Activated naive CD4-positive, alpha-beta T cell treated with anti-CD3 and anti-CD28 coated beads, Interleukin-2, amount 50 U/mL, for 24 hours (primary cell): ENCODE data around the gene PCDHB1.

Experiments
- H3K27ac Mint-ChIP-seq: one replicate; pipeline ENCODE4 v1.8.0; 2021; ENCODE audit warnings: mild to moderate bottlenecking, mixed read lengths
- H3K27me3 Mint-ChIP-seq: one replicate; pipeline ENCODE4 v1.8.0; 2021; ENCODE audit warnings: mixed read lengths
- H3K36me3 Mint-ChIP-seq: one replicate; pipeline ENCODE4 v1.8.0; 2021; ENCODE audit warnings: mixed read lengths
- H3K4me1 Mint-ChIP-seq: one replicate; pipeline ENCODE4 v1.8.0; 2021; ENCODE audit warnings: mixed read lengths
- H3K4me3 Mint-ChIP-seq: one replicate; pipeline ENCODE4 v1.8.0; 2021; ENCODE audit warnings: mild to moderate bottlenecking, mixed read lengths
- H3K9me3 Mint-ChIP-seq: one replicate; pipeline ENCODE4 v1.8.0; 2021; ENCODE audit warnings: mixed read lengths

The PCDHB1 gene

GRCh38 chr5:141050622-141051520, at the start of gene PCDHB1:
Gene PCDHB1 (plus strand): TSS chr5:141051374. CDS start chr5:141051471, 97 bp downstream.
- Mint-ChIP-seq H3K4me1 (peaks cover 9% of the 10 kb centered on the region), H3K27ac (no peak within 1 kb of the TSS), H3K27me3 (peaks cover 44% of the 10 kb centered on the region), H3K9me3 (peaks cover 31% of the 10 kb centered on the region), H3K4me3 (peak within 1 kb of the TSS; percentile 73), H3K36me3 (peaks cover 2% of the 10 kb centered on the region)

- Mint-ChIP-seq H3K4me3 (no peak overlapping the region), H3K4me1 (peaks cover 10% of the 10 kb centered on the region), H3K9me3 (no peaks in the 10 kb centered on the region), H3K27me3 (peaks cover 40% of the 10 kb centered on the region), H3K27ac (no peak overlapping the region), H3K36me3 (no peaks in the 10 kb centered on the region)
Observed at GRCh38 chr5:141001446-141001843, 49.7 kb upstream of the PCDHB1 start.

DNA sequence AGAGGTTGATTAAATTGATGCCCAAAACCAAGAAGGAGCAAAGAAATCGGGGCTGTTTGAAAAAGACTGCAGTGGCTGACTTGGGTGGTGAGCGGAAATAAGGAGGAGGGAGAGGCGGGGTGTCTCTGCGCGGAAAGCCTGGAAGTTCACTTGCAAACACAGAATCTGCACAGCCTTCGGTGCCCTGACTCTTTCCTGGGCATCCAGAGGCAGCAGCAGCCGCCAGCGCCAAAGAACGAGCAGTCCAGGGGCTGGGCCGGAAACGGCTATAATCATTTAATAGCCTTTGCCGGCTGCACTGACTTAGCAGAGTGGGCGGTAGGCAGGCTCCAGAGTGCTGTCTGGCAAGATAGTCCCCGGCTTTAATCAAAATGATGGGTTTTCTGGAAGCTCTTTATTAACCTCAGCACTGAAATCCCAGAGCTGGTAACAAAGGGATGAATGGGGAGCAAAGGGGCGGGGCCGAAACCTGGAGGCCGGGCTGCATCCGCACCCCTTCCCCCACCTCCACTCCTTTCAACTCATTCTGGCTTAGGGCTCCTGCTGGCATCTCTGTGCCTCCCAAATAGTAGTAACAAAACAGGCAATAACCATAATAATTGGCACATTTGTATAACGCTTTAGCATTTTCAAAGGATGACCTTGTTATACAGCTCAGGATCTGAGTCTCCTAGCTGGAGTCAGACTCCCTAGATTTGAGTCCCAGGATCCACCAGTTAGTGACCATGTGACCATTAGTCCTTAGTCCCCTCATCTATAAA, 49.1 kb upstream of the PCDHB1 start:
- Mint-ChIP-seq H3K4me1 (peaks cover 10% of the 10 kb centered on the region), H3K36me3 (no peaks in the 10 kb centered on the region), H3K9me3 (peaks cover 6% of the 10 kb centered on the region), H3K4me3 (no peak overlapping the region), H3K27ac (no peak overlapping the region), H3K27me3 (peaks cover 43% of the 10 kb centered on the region)

DNA sequence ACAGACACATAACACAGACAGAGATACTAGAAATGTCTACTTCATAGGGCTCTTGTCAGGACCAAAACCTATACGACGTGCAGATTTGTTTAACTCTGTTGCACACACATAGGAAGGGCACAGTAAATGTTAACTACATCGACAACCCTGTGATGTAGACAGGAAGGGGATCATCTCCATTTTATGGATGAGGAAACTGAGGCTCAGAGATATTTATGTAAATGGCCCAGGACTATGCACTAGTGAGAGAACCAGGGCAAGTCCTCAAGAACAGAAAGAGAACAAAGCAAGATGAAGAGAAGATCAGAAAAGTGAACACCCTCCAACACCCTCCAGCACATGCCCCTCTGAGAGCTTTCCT, 48.6 kb upstream of the PCDHB1 start:
- H3K27me3 Mint-ChIP-seq = peaks cover 42% of the 10 kb centered on the region
- no peak overlapping the region for H3K27ac Mint-ChIP-seq
- peaks cover 10% of the 10 kb centered on the region for H3K4me1 Mint-ChIP-seq
- peaks cover 6% of the 10 kb centered on the region for H3K9me3 Mint-ChIP-seq
- no peak overlapping the region for H3K4me3 Mint-ChIP-seq
- no peaks in the 10 kb centered on the region for H3K36me3 Mint-ChIP-seq

- Mint-ChIP-seq H3K27me3 (peaks cover 40% of the 10 kb centered on the region), H3K4me3 (no peak overlapping the region), H3K36me3 (no peaks in the 10 kb centered on the region), H3K27ac (no peak overlapping the region), H3K4me1 (peaks cover 10% of the 10 kb centered on the region), H3K9me3 (peaks cover 6% of the 10 kb centered on the region)
Observed at GRCh38 chr5:141003031-141003430, 48.1 kb upstream of the PCDHB1 start.

DNA sequence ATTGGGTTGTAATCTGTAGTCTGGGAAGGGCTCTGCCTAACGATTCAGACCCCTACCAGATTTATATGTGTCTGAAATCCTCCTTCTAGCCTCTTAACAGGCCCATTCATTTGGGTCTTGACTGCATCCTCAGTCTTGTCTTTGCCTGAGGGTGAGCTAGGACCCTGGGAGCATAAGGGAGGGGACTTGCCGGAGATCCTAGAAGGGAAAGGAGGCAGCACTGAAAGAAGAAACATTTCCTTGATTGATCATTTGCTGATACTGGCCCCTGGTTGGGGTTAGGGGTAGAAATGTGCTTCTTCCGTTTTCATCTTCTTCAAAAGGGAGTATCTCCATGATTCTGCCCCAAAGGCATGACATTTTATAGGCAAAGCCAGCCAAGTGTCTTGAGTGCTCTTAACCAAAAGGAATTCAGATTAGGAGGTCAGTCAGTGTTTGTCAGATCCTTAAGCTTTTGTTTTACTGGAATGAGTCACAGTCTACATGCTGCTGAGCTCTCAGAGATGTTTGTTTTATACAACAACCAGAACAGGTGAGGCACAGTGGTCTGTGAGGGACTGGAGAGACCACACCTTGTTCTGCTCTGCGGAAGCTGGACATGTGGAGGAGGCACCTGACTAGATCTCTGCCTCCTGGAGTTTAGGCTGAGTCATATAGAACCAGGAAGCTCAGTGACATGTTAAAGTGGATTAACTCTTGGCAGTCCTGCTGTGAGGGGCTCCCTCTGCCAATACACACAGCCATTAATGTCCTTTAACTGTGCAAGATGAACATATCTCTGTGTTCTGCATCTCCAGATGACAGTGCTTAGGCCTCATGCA, 47.2 kb upstream of the PCDHB1 start:
- H3K27me3 Mint-ChIP-seq = peaks cover 40% of the 10 kb centered on the region
- H3K4me3 Mint-ChIP-seq = no peak overlapping the region
- H3K27ac Mint-ChIP-seq = no peak overlapping the region
- no peaks in the 10 kb centered on the region for H3K36me3 Mint-ChIP-seq
- peaks cover 10% of the 10 kb centered on the region for H3K4me1 Mint-ChIP-seq
- H3K9me3 Mint-ChIP-seq = peaks cover 6% of the 10 kb centered on the region

DNA sequence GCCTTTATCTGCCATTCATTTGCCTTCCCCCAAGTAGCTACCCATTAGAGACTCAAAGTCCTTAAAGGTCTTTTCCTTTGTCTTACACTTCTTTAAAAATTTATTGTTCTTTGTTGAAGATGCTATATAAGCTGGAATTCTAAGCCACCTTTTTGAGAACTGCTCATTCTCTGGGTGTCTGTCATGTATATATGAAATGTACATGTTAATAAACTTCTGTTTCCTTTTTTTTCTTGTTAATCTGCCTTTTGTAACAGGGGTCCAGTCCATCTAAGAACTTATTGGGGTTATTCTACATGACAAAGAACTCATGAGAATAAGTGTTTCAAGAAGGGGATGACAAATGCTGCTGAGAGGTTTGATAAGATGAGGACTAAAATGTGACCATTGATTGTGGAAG, 43.4 kb upstream of the PCDHB1 start:
- Mint-ChIP-seq H3K4me3 (no peak overlapping the region), H3K9me3 (peaks cover 6% of the 10 kb centered on the region), H3K4me1 (no peaks in the 10 kb centered on the region), H3K27ac (no peak overlapping the region), H3K36me3 (no peaks in the 10 kb centered on the region), H3K27me3 (peaks cover 15% of the 10 kb centered on the region)

DNA sequence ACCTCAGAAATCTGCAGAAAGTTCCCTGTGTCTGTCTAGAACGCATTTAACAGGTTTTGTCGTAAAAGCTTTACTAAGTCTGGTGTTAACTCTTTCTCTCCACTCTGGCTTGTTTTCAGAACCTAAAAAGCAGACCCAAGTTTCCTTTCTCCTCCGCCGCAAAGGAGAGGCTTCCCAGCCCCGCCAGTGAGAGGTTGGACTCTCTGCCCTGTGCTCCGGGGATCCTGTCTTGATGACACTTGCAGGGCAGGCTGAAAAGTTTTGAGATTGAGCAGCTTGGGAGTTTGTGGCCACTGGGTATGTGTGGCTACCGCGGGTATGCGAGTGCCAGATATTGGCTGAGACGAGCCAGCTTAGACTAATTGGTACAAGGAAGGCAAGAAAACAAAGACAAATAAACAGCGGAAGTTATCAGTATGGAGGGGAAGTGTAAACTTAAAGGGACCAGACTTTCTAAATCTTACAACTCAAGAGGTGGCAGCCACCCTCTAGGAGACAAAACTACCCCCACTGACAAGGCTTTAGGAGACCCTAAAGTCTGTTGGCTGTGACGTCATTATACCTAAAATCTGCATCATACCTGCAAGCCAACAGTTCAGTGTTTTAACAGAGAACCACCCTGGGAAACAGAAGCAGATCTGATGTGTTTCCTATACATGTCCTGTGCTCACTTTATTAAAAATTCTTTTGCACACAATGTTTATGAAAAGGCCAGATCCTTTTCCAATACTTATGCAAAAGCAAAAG, 41.0 kb upstream of the PCDHB1 start:
- no peaks in the 10 kb centered on the region for H3K4me1 Mint-ChIP-seq
- H3K9me3 Mint-ChIP-seq = peaks cover 6% of the 10 kb centered on the region
- H3K4me3 Mint-ChIP-seq = no peak overlapping the region
- no peak overlapping the region for H3K27ac Mint-ChIP-seq
- peaks cover 9% of the 10 kb centered on the region for H3K27me3 Mint-ChIP-seq
- no peaks in the 10 kb centered on the region for H3K36me3 Mint-ChIP-seq

DNA sequence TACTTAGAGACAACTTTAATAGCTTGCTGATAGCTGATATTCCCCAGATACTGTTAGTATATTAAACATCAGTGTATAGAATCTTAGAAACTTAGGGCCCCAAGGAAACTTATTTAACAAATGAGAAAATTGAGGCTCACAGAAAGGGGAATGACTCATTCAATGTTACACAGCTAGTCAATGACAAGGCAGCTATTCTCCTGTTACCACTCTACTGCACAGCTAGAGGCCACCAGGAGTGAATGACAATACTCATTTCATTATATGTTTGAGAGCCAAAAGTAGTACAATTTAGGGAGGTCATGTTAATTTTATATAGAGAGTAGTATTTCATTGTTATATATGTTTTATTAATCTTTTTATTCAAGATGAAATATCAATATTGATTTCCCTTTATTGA, 33.2 kb upstream of the PCDHB1 start:
- H3K27me3 Mint-ChIP-seq = peaks cover 2% of the 10 kb centered on the region
- no peaks in the 10 kb centered on the region for H3K4me1 Mint-ChIP-seq
- no peaks in the 10 kb centered on the region for H3K36me3 Mint-ChIP-seq
- H3K27ac Mint-ChIP-seq = no peak overlapping the region
- no peak overlapping the region for H3K4me3 Mint-ChIP-seq
- no peaks in the 10 kb centered on the region for H3K9me3 Mint-ChIP-seq

- no peak overlapping the region for H3K4me3 Mint-ChIP-seq
- peaks cover 7% of the 10 kb centered on the region for H3K9me3 Mint-ChIP-seq
- no peaks in the 10 kb centered on the region for H3K4me1 Mint-ChIP-seq
- H3K27ac Mint-ChIP-seq = no peak overlapping the region
- peaks cover 2% of the 10 kb centered on the region for H3K27me3 Mint-ChIP-seq
- no peaks in the 10 kb centered on the region for H3K36me3 Mint-ChIP-seq
Observed at GRCh38 chr5:141022384-141022783, 28.8 kb upstream of the PCDHB1 start.

DNA sequence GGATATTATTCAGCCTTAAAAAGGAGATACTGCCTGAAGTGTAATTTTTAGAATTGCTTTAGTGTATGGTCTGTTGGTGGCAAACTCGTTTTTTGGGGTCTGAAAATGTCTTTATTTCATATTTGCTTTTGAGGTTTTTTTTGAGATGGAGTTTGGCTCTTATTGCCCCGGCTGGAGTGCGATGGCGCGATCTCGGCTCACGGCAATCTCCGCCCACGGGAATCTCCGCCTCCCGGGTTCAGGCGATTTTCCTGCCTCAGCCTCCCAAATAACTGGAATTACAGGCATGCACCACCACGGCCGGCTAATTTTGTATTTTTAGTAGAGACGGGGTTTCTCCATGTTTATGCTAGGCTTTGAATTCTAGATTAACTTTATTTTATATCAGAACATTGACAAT, 20.2 kb upstream of the PCDHB1 start:
- no peak overlapping the region for H3K27ac Mint-ChIP-seq
- H3K4me1 Mint-ChIP-seq = no peaks in the 10 kb centered on the region
- no peak overlapping the region for H3K4me3 Mint-ChIP-seq
- no peaks in the 10 kb centered on the region for H3K36me3 Mint-ChIP-seq
- H3K27me3 Mint-ChIP-seq = peaks cover 5% of the 10 kb centered on the region
- no peaks in the 10 kb centered on the region for H3K9me3 Mint-ChIP-seq

DNA sequence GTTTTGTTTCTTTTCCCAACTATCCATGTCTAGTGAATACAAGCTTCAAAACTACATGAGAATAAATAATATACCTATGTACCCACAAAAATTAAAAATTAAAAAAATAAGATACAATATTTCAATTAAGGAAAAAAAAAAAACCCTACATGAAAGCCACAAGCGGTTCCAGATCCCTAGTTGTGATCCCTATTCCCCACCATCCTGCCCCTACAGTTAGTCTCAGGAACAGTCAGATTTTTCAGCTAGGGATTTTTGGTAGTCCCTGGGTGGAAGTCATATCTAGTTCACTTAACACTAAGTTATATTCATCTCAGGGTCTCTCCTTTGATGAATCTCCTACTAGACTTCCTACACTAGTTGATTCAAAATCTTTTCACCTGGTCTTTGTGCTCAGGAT, 18.5 kb upstream of the PCDHB1 start:
- no peaks in the 10 kb centered on the region for H3K9me3 Mint-ChIP-seq
- H3K27ac Mint-ChIP-seq = no peak overlapping the region
- no peaks in the 10 kb centered on the region for H3K36me3 Mint-ChIP-seq
- H3K27me3 Mint-ChIP-seq = peaks cover 8% of the 10 kb centered on the region
- no peak overlapping the region for H3K4me3 Mint-ChIP-seq
- no peaks in the 10 kb centered on the region for H3K4me1 Mint-ChIP-seq

GRCh38 chr5:141039061-141039460, 12.1 kb upstream of the PCDHB1 start:
- Mint-ChIP-seq H3K36me3 (no peaks in the 10 kb centered on the region), H3K4me1 (no peaks in the 10 kb centered on the region), H3K27ac (no peak overlapping the region), H3K27me3 (peaks cover 9% of the 10 kb centered on the region), H3K4me3 (no peak overlapping the region), H3K9me3 (no peaks in the 10 kb centered on the region)

DNA sequence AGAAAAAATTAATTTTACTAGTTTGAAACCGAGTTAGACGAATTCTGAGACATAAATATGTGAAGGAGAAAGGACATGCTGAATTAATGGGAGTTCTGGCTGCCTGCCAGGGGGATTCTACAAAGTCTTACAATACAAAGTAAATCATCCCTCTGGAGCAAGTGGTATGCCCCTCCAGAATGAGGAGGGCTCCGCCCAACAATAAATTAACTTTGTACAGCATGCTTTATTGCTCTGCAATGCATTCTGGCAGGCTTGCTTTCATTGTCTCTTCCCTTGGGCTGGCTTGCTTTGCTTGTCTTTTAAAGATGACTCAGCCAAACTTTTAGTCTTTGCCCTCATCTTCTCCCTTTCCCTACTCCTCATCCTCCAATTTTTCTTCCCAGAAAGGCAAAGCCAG, 11.7 kb upstream of the PCDHB1 start:
- Mint-ChIP-seq H3K27me3 (peaks cover 13% of the 10 kb centered on the region), H3K4me3 (no peak overlapping the region), H3K27ac (no peak overlapping the region), H3K4me1 (no peaks in the 10 kb centered on the region), H3K36me3 (no peaks in the 10 kb centered on the region), H3K9me3 (peaks cover 4% of the 10 kb centered on the region)
